Neural cell (in vitro differentiated cells): ENCODE measurements around the gene OR5L1.

Experiments
- EZH2 ChIP-seq: fragments of 200-600, 300-800 bp; shearing (Covaris generic), sonication (generic); IDR thresholded peaks from 2 replicates; pipeline ENCODE4 v1.6.1; 2014; ENCODE audit warnings: antibody characterized with exemption, low read length, borderline replicate concordance, mild to moderate bottlenecking; ENCODE audit not compliant: insufficient read depth, poor library complexity, severe bottlenecking
- MXI1 ChIP-seq: fragments of 450-650 bp; conservative IDR thresholded peaks from 2 replicates; pipeline ENCODE4 v1.6.1; 2014; ENCODE audit warnings: antibody characterized with exemption, mild to moderate bottlenecking; ENCODE audit not compliant: poor library complexity, severe bottlenecking
- POLR2AphosphoS5 ChIP-seq: IDR thresholded peaks from 2 replicates; pipeline ENCODE4 v1.6.1; 2012
- RAD21 ChIP-seq: fragments of 450-650 bp; conservative IDR thresholded peaks from 2 replicates; pipeline ENCODE4 v1.6.1; 2014; ENCODE audit warnings: antibody characterized with exemption, mild to moderate bottlenecking, moderate library complexity
- TAF1 ChIP-seq: IDR thresholded peaks from 2 replicates; pipeline ENCODE4 v1.6.1; 2012; ENCODE audit warnings: low read depth
- TF ChIP-seq, protein P1 (sequence below): fragments of 450-650 bp; IDR thresholded peaks from 2 replicates; pipeline ENCODE4 v1.5.1; 2014; ENCODE audit warnings: antibody characterized with exemption, mild to moderate bottlenecking, moderate library complexity; ENCODE audit not compliant: poor library complexity, severe bottlenecking
- TF ChIP-seq, protein P2 (sequence below): IDR thresholded peaks from 2 replicates; pipeline ENCODE4 v1.6.1; 2012; ENCODE audit warnings: borderline replicate concordance

DNA sequence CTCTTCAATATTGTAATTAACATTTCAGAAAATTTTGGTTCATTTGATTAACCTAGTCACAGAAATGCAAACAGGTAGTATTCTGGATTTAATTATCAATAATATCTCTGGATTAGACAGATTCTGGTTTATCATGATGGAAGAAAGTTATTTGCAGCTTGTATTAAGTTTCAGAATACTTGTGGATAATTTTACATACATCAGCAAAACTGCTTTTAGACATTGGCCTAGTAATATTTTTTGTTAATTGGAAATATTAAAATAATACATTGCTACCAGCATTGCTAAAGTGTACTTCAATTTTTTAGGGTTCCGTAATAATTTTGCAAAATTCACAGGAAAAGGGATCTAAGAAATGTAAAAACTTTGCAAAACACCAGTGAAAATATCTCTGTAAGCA lies 19.6 kb upstream of the OR5L1 start:
- TF ChIP-seq RAD21, result no peak
- TF ChIP-seq, protein P1, sequence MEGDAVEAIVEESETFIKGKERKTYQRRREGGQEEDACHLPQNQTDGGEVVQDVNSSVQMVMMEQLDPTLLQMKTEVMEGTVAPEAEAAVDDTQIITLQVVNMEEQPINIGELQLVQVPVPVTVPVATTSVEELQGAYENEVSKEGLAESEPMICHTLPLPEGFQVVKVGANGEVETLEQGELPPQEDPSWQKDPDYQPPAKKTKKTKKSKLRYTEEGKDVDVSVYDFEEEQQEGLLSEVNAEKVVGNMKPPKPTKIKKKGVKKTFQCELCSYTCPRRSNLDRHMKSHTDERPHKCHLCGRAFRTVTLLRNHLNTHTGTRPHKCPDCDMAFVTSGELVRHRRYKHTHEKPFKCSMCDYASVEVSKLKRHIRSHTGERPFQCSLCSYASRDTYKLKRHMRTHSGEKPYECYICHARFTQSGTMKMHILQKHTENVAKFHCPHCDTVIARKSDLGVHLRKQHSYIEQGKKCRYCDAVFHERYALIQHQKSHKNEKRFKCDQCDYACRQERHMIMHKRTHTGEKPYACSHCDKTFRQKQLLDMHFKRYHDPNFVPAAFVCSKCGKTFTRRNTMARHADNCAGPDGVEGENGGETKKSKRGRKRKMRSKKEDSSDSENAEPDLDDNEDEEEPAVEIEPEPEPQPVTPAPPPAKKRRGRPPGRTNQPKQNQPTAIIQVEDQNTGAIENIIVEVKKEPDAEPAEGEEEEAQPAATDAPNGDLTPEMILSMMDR, result no peak
- TF ChIP-seq POLR2AphosphoS5, result no peak
- TF ChIP-seq TAF1, result no peak
- TF ChIP-seq, protein P2, sequence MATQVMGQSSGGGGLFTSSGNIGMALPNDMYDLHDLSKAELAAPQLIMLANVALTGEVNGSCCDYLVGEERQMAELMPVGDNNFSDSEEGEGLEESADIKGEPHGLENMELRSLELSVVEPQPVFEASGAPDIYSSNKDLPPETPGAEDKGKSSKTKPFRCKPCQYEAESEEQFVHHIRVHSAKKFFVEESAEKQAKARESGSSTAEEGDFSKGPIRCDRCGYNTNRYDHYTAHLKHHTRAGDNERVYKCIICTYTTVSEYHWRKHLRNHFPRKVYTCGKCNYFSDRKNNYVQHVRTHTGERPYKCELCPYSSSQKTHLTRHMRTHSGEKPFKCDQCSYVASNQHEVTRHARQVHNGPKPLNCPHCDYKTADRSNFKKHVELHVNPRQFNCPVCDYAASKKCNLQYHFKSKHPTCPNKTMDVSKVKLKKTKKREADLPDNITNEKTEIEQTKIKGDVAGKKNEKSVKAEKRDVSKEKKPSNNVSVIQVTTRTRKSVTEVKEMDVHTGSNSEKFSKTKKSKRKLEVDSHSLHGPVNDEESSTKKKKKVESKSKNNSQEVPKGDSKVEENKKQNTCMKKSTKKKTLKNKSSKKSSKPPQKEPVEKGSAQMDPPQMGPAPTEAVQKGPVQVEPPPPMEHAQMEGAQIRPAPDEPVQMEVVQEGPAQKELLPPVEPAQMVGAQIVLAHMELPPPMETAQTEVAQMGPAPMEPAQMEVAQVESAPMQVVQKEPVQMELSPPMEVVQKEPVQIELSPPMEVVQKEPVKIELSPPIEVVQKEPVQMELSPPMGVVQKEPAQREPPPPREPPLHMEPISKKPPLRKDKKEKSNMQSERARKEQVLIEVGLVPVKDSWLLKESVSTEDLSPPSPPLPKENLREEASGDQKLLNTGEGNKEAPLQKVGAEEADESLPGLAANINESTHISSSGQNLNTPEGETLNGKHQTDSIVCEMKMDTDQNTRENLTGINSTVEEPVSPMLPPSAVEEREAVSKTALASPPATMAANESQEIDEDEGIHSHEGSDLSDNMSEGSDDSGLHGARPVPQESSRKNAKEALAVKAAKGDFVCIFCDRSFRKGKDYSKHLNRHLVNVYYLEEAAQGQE, result no peak
- TF ChIP-seq EZH2, result no peak
- no peak for TF ChIP-seq MXI1
